GM21723 (cell line): ENCODE measurements around the gene XPR1.

ENCODE experiments used
- ATAC-seq: cut with Tn5 transposase; IDR thresholded peaks from one replicate; pipeline ENCODE4 v1.9.1; 2021; ENCODE audit warnings: mild to moderate bottlenecking, moderate library complexity; ENCODE audit not compliant: unreplicated experiment

Gene XPR1

DNA sequence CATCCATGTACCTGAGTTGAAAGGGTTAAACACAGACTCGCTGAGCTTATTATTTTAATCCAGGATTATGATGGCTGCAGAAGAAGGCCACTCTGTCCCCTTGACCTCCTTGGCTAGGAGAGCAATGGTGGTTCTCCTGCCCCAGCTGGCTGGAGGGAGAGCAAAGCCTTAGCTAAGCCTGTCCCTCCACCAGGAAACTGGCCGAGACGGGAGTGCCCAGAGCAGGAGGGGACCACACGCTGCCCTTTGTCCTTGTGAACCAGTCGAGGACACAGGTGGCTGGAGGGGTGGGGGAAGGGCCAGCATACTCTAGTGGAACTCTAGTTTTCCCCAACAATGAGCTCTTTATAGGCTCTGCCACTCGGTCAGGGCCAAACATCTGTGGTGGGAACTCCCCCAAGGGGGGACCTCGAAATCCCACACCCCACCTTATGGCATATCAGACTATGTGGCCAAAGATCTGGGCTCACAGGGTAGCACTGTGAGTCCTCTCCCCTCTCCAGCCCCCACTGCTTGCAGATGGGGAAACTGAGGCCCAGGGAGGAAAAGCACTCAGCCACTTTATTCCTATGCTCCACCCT, 293.7 kb downstream of the XPR1 start:
- no peak for ATAC-seq

DNA sequence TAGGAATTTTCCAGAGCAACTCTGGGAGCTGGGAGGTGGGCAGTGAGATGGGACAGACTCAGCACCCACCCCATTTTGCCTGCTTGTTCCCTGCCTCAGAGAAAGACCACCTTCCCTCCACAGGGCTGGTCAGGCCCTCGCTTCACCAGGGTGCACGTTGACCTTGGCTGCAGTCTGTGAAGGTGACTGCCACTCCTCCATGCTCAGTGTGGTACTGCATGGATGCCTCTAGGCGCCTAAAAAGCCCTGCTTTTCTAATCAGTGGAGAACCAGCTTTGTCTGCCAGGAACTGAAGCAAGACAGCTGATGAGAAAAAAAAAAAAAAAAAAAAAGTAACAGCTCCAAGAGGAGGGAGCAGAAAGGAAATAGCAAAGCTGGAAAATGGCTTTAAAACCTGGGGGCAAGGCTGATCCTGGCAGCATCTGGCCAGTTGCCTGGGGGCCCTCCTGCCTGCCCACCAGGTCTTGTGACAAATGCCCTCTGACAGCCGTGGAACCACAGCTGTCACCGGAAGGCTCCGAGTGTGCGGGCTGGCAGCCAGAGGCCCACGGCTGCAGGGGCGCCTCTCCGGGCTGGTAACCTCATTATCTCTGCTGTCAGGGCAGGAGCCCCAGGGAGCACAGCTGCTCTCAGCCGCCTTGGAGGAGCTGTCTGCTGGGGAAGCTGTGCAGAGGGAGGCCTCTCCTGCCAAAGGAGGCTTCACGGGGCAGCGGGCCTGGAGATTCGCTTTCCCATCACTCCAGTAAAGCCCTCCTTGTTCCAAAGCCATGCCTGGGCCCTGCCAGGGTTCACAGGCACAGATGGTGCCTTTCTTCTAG, 294.6 kb downstream of the XPR1 start:
- ATAC-seq: no peak

- no peak for ATAC-seq
These were observed 295.5 kb downstream of the XPR1 start for GRCh38 chr1:180927348-180927747.

DNA sequence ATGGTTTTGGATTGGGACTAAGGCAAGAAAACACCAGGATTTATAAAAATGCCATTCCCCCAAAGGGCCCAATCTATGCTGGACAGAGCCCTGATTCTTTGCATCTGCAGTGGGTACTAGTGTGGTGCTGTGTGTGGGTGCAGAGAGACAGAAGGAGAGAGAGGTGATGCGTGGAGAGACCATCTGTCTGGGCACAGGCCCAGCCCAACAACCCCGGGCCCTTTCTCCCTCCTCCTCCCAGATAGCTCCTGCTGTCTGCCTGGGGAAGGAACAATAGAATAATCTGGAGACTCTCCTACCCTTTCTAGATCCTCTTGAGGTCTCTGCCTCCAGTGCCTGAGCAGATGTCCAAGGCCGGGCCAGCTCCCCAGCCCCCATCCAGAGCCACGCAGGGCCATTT, 296.0 kb downstream of the XPR1 start:
- no peak for ATAC-seq

- no peak for ATAC-seq
These were observed 296.8 kb downstream of the XPR1 start for GRCh38 chr1:180928331-180929230.

GRCh38 chr1:180929389-180929788, 297.6 kb downstream of the XPR1 start:
- no peak for ATAC-seq

GRCh38 chr1:180930687-180931086, 298.9 kb downstream of the XPR1 start:
- ATAC-seq: no peak

DNA sequence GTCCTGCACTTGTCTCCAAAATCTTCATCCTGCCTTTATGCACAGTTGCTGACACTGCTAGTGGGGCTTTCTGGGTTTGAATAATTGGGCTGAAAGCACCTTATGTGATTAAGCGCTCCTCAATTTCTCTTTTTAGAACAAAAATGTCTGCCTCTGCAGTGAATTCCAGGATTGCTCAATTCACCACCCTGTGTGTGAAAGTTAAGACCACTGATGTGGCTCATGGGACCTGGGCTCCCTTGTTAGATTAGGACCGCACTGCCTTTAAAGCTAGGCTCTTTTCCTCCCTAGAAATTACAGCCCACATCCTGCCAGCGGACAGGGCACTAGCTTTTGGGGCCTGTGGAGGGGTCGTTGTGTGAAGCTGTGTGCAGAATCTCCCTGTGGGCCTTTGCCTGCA, 299.7 kb downstream of the XPR1 start:
- no peak for ATAC-seq

- no peak for ATAC-seq
These were observed 300.6 kb downstream of the XPR1 start for GRCh38 chr1:180932378-180932777.

GRCh38 chr1:180933141-180933540, 301.3 kb downstream of the XPR1 start:
- ATAC-seq: no peak

- ATAC-seq: no peak
These were observed 302.7 kb downstream of the XPR1 start for GRCh38 chr1:180934563-180934962.

DNA sequence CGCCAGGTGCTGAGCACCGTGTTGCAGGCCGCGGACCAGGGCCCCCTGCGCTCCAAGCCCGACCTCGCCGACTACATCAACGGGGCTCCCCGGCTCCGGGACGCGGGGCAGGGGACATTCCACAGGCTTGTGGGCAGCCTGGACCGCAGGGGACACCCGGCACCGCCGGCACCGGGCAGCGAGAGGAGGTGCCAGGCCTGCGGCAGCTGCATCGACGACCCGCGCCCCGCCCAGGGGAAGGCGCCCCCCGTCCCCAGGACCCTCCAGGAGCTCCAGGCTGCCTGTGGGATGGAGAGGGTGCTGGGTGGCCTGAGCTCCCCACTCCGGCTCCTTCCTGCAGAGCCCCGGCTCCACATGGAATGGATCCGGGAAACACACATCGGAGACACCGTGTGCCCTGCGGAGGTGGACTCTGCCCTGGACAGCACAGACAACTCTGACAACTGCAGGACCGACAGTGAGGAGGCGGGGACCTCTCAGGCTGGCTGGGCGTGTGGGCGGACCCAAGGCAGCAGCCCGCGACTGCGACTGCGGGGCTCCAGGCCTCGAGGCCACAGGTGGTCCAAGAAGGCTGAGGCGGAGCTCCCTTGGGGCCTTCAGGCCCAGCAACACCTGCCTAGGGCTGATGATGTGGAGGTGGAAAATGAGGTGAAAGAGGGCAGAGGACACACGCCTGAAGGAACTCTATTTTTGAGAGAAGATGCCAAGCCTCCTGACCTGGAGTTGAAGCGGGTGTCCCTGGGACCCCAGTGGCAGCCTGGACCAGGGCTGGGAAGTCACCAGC, 303.7 kb downstream of the XPR1 start:
- no peak for ATAC-seq

- ATAC-seq: no peak
These were observed 304.5 kb downstream of the XPR1 start for GRCh38 chr1:180936110-180937011.

DNA sequence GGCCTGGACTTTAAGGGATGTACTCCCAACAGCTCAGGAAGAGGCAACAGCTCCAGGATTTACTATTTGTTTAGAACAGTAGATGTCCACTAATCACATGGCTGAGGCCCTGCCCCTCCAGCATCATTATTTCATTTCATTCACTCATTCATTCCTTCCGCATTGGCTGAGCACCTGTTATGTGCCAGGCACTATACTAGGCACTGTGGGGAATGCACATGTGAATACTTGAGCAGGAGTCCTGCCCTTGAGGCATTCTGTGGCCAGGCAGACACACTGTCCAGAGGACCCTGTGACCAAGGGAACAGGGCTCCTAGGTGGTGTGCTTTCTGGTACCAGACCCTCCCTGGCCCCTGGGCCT, 305.2 kb downstream of the XPR1 start:
- ATAC-seq: no peak

GRCh38 chr1:180937624-180938225, 305.9 kb downstream of the XPR1 start:
- ATAC-seq: no peak

GRCh38 chr1:180939073-180939710, 307.4 kb downstream of the XPR1 start:
- no peak for ATAC-seq

- ATAC-seq: no peak
These were observed 307.9 kb downstream of the XPR1 start for GRCh38 chr1:180939711-180940103.
